GM19240 (cell line): Measurements from ENCODE around the gene CCNI.
"Not testable (repeated sequence)": the region's sequence is repeated elsewhere in the genome, so short reads cannot be mapped to it uniquely, and the experiment has no call there.

Experiments
- DNase-seq: peaks from one replicate; pipeline ENCODE4 v3.0.0; 2011; ENCODE audit warnings: low spot score; ENCODE audit not compliant: insufficient read length

CCNI gene

DNA sequence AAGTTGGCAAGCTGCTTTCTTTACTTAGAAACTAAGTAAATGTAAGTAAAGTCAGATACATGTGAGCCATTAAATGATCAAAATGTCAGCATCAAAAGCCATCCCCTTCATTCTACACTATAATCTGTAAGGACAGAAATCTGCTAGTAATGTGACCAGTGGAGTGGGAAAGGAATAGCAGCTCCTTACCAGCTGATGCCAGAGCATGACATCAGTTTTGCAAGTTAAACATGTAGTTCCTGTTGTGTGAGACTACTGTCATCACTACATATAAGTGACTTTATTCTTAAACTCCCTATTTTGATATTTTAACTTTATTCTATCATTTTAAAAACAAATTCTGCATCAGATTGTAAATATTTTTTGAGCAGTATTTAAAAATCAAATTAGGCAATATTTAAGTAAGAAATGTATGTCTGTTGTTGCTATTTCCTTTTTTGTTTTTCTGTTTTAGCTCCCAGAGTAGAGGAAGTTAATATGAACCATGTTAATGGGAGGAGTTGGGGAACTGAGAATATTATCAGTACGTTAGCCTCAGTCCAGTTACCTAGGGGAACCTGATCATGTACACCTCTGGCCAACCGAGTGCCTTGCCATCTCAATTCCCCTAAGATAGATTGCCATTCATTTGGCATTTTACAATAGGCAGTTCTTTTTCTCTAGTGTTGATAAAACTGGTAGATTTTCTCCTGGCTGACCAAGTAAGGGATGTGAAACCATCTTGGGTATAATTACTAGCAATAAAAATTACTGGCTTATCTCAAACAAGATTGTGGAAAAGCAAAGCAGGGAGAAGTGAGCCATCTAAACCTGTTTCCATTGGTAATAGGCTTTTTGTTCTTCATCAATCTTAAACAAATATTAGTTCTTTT lies 34.7 kb downstream of the CCNI start:
- no peak for DNase-seq

DNA sequence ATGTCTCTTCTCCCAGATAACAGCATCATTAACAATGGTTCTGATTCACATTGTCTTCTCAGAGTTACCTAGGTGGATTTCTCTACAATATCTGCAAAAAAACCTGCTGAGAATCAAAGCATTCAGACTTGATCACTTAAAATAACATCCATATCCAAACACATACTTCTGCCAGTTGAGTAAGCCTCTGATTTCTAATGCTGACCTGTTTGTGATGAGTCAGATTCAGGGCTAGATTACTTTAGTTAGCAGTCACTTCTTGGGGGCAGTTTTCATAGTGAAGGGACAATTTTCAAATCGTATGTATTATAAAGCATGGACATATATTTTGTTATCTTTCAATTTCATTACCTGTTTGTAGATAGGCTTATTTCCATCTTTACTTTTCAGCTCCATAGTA lies 35.5 kb downstream of the CCNI start:
- no peak for DNase-seq

DNA sequence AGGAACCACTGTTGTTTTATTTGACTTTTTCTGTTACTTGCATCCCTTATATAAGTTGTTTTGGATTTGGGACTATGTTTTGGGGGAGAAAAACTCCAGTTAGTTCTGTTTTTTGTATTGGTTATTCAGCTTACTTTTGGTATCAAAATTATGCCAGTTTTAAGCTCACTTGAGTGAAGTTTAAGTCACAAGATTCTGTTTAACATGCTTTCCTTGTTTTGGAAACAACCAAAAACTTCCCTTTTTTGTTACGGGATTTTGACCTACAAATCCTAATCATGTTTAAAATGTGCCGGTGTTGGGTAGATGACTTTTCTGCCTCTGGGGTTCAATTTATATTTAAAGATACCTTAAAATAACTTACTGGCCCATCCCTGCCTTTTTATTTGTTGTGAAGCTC lies 36.0 kb downstream of the CCNI start:
- no peak for DNase-seq

DNA sequence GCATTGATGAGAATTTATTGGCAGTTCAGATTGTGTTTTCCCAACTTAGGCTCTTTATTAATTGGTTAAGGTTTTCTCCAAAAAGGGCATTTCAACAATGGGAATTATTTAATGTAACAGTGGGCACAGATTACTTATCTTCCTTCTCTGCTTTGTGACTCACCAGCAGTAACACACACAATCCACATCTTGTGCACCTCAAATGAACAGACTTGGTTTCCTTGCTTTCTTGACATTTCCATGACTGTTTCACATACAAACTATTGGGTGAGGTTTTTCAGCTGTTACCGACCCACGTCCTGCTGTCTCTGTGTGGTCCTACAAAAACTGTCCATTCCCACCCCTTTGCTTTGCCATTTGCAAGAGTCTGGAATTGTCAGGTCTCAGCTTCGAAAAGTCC lies 38.1 kb downstream of the CCNI start:
- no peak for DNase-seq

DNA sequence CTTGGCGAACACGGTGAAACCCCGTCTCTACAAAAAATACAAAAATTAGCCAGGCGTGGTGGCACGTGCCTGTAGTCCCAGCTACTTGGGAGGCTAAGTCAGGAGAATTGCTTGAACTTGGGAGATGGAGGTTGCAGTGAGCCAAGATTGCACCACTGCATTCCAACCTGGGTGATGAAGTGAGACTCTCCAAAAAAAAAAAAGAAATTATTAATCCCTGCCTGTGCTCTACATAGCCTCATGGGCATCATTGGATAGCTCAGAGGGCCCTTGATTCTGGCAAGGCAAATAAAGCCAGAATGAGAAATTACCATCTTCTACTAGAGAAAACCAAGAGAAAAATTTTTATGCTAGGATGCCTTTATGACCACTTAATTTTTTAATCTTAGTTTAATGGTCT lies 38.6 kb downstream of the CCNI start:
- not testable (repeated sequence) for DNase-seq

DNA sequence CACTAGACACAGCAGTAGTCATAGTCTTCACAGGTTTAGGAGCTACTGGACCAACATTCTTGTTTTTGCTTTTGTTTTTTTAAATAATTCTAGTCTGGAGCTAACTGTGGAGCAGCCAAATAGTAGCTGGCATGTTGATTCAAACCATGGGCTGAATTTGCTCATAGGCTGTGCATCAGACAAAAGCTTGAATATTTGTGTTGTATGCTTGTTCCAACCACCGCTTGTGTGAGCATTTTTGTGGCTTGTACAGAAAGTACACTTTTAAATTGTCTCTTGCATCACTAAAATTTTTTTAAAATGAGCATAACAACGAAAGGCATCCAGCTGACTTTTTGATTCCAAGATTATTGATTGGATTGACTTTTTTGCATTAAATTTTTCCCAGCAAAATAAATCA lies 39.6 kb downstream of the CCNI start:
- DNase-seq = no peak

DNA sequence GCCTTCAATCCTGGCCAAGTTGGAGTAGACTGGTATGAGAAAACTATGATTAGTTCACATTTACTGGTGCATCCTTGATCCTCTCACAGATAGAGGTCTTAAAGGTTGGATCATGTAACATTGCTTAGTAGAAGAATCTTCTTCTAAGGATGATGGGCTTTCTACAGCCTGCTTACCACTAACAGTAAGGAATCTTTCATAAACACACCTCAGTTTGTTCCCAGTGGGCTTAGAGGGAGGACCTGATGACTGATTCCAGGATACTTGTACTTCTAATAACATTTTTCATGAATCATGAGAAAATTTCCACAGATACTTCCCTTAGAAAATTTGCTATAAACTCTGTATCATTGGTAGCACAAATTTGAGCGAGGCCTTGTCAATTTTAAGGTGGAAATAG lies 40.6 kb downstream of the CCNI start:
- DNase-seq = no peak

DNA sequence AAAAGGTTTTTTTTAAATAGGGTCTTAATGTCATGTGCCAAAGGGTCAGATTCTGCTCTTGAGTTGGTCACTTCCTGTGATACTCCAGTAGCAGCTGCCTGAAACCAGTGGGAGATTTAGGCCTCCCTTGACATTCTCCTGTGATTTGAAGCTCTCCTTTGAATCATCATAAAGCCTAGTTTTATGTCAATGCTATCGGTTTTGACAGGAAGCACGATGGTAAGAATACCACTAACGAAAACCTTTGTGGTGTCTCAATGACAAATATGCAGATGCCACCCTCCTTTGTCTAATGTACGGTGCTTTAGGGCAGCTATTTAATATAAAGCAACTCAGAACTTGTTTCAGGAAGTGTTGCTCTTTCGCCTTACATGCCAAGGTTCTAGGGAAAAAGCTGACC lies 44.2 kb downstream of the CCNI start:
- DNase-seq = no peak

DNA sequence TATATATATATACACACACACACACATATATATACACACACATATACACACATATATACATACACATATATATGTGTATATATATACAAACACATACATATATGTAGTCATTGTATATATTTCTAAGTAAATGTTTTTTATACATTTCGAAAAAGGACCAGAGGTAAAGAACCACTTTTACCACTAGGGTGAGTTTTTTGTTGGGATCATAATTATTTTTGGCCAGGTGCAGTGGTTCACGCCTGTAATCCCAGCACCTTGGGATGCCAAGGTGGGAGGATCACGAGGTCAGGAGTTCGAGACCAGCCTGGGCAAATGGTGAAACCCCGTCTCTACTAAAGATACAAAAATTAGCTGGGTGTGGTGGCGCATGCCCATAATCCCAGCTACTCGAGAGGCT lies 46.0 kb downstream of the CCNI start:
- DNase-seq = not testable (repeated sequence)

DNA sequence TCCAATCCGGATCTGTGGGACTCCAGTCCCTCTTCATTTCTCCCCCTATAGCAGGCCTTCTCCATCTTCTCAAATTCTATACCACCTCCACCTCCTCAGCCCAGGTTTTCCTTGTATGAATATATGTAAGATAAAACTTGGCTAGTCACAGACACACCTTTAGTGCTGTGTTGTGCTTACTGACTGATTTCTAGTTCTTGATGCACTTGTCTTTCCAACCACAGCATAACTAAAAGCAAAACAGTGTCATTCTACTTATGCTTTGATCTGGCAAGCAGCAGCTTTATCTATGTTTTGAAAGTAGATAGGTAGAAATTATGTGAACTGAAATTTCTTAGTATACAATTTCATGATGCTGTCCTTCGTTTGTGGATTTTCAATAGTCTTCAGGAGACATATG lies 47.5 kb downstream of the CCNI start:
- no peak for DNase-seq

DNA sequence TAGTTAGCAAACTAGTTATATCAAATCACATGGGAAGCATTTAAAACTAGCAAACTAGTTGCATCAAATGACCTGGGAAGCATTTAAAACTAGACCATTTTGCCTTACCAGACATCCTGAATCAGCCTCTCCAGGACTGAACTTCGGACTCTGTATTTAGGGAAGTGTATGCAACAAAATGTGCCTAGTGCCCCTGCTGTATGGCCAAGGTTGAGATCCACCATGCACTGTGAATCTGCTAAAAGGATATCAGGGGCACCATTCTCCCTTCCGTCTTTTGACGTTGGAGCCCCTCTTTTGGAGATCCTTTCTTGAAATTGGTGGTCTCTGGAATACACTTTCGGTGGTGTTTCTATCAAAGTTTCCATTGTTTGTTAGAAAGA lies 49.5 kb downstream of the CCNI start:
- DNase-seq = no peak

DNA sequence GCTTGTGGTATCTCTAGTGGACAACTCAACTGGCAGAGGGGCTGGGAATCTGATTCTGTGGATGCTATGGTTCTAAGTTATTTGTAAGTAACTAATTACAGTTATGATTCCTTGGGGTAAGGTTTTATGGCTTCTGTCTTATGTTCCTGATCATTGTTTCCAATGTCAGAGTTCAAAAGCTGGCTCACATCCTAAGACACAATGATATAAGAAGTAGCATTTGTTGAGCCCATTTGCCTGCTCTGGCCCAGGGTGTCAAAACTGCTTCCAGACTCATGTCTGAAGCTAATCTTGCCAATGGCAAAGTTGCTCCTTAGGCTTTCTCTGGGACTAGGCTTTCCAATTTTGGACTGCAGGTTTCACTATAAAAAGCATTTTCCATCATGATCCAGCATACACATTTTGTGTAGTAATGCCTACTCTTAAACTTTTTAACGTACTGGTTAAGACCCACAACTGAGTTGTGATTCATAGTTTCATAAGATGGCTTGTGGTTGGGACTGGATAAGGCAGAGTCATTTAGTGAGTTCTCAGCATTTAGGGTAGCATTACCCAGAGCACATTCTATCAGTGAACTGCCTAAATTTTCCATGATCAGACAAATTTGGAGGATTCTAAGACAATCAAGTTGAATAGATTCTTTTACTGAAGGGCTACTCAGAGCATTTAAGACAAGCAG lies 50.0 kb downstream of the CCNI start:
- no peak for DNase-seq

DNA sequence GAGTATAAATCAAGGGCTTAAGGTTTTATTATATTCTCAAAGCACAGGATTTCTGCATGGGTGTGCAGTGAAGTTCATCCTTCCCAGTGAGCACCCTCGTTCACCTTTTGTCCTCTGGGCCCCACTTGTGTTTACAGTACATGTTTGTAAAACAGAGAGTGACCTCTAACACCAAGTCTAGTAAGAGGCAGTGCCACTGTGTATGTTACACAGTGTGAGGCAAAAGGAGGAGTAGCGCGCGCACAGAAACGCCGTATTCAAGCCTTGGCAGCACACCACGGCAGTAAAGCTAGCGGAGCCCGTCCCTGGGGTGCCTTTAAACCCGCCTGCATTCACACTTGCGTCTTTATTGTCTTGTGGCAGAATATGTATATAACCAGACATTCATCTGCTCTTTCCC lies 51.9 kb downstream of the CCNI start:
- no peak for DNase-seq

DNA sequence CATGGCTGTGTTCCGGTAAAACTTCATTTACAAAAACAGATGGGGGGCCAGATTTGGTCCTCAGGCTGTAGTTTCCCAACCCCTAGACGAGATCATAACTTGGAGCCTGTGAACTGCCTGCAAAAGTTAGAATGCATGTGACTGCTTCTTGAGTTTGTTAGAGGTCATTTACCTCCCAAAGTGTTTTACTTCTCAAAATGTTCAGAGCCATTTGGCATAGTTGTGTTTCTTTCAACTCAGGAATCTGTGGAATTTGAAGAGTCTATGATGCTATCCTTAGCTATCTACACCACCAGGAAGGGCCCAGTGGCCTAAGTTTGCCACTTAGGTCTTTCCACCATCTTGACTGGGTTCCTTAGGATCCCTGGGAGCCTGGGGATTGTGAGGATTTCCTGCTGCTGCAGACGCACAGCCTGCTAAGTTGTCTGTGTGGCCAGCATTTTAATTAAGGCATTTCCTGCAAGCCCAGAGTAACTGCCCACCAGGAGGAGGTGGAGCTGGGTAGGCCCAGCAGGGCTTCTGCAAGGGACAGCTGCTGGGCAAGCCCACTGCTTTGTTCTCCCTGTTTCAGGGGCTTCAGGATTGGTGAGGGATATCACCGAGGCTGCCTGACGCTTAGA lies 53.1 kb downstream of the CCNI start:
- DNase-seq = no peak

DNA sequence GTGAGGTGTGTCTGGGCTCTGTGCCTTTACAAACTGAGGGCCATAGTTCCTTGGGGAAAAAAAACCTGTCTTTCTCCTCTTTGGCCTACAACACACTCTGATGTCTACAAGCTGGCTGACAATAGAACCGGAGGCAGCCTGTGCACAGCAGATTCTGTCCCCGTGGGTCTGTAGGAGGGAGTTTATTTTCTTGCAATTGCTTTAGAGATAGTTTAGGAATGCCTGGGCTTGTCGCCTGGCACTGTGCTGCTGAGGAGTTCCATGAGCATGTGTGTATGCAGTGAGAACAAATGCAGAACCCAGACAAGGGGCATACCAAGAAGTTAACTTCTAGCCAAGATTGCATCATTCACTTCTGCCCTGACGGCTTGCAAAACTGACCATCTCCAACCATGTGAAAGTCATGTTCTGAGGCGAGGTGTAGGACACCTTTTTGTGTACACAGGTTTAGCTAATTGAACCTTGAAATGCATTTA lies 54.1 kb downstream of the CCNI start:
- DNase-seq = no peak

DNA sequence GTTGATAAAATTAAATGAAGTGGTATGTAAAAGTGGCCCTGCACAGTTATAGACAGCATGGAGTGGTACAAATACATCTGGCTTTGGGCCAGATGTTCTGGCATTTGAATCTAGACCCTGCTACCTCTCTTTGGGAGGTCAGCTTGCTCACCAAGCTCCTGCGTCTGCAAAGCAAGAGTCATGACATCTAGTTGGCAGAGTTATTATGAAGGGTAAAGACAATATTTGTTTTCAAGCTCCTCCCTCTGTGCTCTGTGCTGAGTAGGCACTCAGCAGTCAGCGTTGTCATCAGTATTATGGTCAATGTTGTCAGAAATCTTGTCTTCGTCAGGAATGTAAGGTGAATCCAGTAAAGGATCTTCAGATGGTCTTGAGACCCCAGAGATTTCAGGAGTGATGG lies 55.8 kb downstream of the CCNI start:
- no peak for DNase-seq

DNA sequence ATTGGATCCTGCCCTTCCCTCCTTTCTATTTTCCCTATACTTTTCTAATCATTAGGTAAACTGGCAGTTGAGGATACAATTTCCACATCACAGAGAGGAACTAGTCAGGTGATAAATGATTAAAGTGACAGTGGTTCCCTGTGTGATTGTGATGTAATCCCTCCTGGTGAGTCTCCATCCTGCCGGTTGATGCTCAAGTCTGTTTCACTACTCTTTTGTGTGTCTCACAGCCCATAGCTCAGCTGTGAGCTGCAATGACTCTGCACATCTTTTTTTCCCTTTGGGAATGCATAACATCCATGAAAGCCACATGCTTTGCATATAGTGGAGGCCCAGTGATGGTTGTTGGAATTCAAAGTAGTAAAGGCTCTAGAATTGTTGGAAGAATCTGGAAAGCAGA lies 60.4 kb downstream of the CCNI start:
- no peak for DNase-seq

DNA sequence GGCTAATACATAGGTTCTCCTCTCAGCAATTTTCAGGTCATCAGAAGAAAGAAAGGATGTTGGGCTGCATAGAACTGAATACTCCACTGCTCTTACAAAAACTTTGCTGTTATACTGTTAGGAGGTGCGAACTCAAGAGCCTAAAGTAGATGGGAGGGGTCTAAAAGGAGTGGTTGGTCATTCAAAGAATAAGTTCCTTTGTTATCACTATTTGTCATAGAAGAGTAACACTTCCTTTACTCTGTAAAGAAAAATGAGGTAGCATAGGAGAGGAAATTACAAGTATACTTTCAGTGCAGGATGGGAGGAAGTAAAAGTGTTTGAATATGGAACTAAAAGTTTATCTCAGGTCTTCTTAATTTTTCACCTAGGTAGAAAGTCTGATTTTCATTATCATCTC lies 61.5 kb downstream of the CCNI start:
- no peak for DNase-seq

DNA sequence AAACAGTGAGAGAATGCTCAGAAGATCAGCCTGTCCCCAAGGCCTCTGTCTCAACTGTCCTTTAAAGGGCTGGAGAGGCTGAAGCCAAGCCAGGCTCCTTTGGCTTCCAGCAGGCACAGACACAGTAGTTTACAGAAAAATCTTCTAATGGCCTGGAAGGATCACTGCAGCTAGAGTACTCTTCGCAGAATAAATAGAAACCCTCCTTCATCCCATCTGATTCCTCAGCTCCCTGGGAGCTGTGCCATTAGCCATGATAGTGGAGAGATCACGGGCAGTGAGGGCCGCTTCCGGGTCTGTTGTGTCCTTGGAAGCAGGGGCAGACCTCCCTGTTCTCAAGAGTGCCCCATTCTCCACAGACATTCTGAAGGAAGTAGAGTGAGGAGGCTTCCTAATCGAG lies 63.1 kb downstream of the CCNI start:
- DNase-seq = no peak

DNA sequence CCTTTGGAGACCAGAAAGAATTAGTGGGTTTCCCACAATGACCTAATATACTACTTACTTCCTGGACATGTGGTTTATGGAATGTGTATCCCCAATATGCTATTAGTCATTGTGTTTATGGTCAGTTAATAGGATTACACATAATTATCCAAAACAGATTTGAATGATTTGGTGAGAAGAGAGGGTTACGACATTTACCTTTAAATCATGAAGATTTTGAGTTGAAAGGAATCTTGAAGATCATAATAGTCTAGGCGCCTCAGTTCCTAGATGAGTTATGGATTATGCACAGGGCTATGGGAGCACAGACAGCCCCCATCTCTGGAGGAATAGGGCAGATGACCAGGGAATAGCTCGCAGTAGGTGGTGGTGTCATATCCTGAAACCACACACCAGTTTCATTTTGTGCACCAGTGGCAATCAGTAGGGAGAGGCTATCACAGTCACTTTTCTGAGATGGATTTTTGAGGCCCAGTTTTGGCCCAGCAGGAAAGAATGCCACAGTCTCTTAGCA lies 64.9 kb downstream of the CCNI start:
- DNase-seq = no peak

DNA sequence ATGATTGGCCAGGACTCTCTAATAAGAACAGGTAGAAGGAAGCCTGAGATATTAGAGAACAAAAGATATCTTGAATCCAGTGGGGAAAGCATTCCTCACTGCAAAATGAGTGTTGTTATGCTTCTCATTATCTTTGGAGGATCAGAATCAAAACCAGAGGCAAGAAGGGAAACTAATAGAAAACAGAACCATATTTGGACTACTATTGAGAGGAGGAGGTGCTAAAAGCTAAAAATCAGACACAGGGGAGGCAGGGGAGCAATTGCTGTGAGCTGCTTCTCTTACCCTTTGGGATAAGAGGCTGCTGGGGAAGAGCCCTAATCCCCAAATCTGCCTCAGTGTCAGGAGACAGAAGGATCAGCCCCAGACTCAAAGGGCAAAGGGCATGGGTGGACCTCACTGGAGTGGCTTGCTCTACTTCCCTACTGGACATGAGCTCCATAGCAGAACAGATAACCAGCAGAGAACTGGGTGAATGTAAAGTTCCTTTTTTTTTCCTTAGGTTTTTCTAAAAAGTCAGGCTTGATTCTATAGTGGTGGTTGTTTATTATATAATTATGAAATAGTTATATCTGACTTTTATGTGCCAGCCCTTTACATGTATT lies 66.2 kb downstream of the CCNI start:
- DNase-seq = no peak
